ENCODE data around the gene MS4A6E. TPM values are rescaled to one million over a fixed set of nuclear protein-coding genes. Genes with fewer than 3 reads are reported as not detected.
"Not testable (repeated sequence)": the region's sequence is repeated elsewhere in the genome, so short reads cannot be mapped to it uniquely, and the experiment has no call there.

The MS4A6E gene
- total RNA-seq, 1 experiment from 2014 or later: not detected

- DNase-seq (ENCODE audit: low read depth): peak; percentile 73
Measured at GRCh38 chr11:60334005-60334620, 7.1 kb downstream of the MS4A6E start.

GRCh38 chr11:60336767-60337391, 9.8 kb downstream of the MS4A6E start:
- DNase-seq (ENCODE audit: low read depth): no peak

GRCh38 chr11:60338053-60338452, 11.0 kb downstream of the MS4A6E start:
- no peak for DNase-seq (ENCODE audit: low read depth)

GRCh38 chr11:60339356-60339755, 12.3 kb downstream of the MS4A6E start:
- DNase-seq (ENCODE audit: low read depth): no peak

- no peak for DNase-seq (ENCODE audit: low read depth)
Measured at GRCh38 chr11:60343094-60343704, 16.1 kb downstream of the MS4A6E start.

- no peak for DNase-seq (ENCODE audit: low read depth)
Measured at GRCh38 chr11:60344146-60344545, 17.1 kb downstream of the MS4A6E start.

- peak; percentile 2 for DNase-seq (ENCODE audit: low read depth)
Measured at GRCh38 chr11:60345489-60345888, 18.4 kb downstream of the MS4A6E start.

- no peak for DNase-seq (ENCODE audit: low read depth)
Measured at GRCh38 chr11:60347084-60347797, 20.2 kb downstream of the MS4A6E start.

GRCh38 chr11:60348116-60348515, 21.1 kb downstream of the MS4A6E start:
- no peak for DNase-seq (ENCODE audit: low read depth)

GRCh38 chr11:60349990-60350389, 22.9 kb downstream of the MS4A6E start:
- DNase-seq (ENCODE audit: low read depth): no peak

GRCh38 chr11:60357771-60358170, 30.7 kb downstream of the MS4A6E start:
- no peak for DNase-seq (ENCODE audit: low read depth)

GRCh38 chr11:60360621-60361020, 33.6 kb downstream of the MS4A6E start:
- DNase-seq (ENCODE audit: low read depth): no peak

GRCh38 chr11:60362241-60362640, 35.2 kb downstream of the MS4A6E start:
- no peak for DNase-seq (ENCODE audit: low read depth)

- DNase-seq (ENCODE audit: low read depth): peak; percentile 48
Measured at GRCh38 chr11:60363542-60364470, 36.8 kb downstream of the MS4A6E start.

GRCh38 chr11:60366262-60366904, 39.3 kb downstream of the MS4A6E start:
- not testable (repeated sequence) for DNase-seq (ENCODE audit: low read depth)

GRCh38 chr11:60367009-60367408, 40.0 kb downstream of the MS4A6E start:
- no peak for DNase-seq (ENCODE audit: low read depth)

GRCh38 chr11:60367896-60368295, 40.8 kb downstream of the MS4A6E start:
- DNase-seq (ENCODE audit: low read depth): no peak

- no peak for DNase-seq (ENCODE audit: low read depth)
Measured at GRCh38 chr11:60370252-60370810, 43.3 kb downstream of the MS4A6E start.

GRCh38 chr11:60370811-60371298, 43.8 kb downstream of the MS4A6E start:
- no peak for DNase-seq (ENCODE audit: low read depth)

- DNase-seq (ENCODE audit: low read depth): no peak
Measured at GRCh38 chr11:60371386-60371785, 44.3 kb downstream of the MS4A6E start.

Data from HT1080 (cell line).